Natural killer cell (primary cell): Measurements from ENCODE around the gene SLC49A3. TPM values are rescaled to one million over a fixed set of nuclear protein-coding genes. Genes with fewer than 3 reads are reported as not detected.

Source experiments
- ATAC-seq, 3 donors: fragments of 150-1000 bp in 2 of 3; fragments of 200-7000 bp in 1 of 3; cut with Tn5 transposase; 1 replicate in 1 of 3; 2 replicates in 2 of 3; pipeline ENCODE4 v1.10.0; 2021; ENCODE audit warnings: mild to moderate bottlenecking in 2 of 3, moderate library complexity in 2 of 3
- DNase-seq, 2 donors: peaks; one replicate each; pipeline versions ENCODE4 v3.0.0 to v3.0.0-alpha.2; 2013 to 2021; ENCODE audit warnings: mixed read lengths in 1 of 2
- H3K27ac ChIP-seq: one replicate; pipeline ENCODE4 v1.5.1; 2013; ENCODE audit warnings: mild to moderate bottlenecking, low read length
- H3K27me3 ChIP-seq: one replicate; pipeline ENCODE4 v1.6.1; 2013; ENCODE audit warnings: low read length; ENCODE audit not compliant: control insufficient read depth, insufficient read depth
- H3K36me3 ChIP-seq: one replicate; pipeline ENCODE4 v1.6.1; 2013; ENCODE audit warnings: low read length; ENCODE audit not compliant: control insufficient read depth, insufficient read depth
- H3K4me1 ChIP-seq: one replicate; pipeline ENCODE4 v1.6.1; 2013; ENCODE audit warnings: low read length; ENCODE audit not compliant: control insufficient read depth, insufficient read depth
- H3K4me3 ChIP-seq: one replicate; pipeline ENCODE4 v1.5.1; 2013; ENCODE audit warnings: low read length
- H3K9me3 ChIP-seq: one replicate; pipeline ENCODE4 v1.6.1; 2013; ENCODE audit warnings: low read length; ENCODE audit not compliant: control insufficient read depth, insufficient read depth
- H3K27ac Mint-ChIP-seq, 2 donors: one replicate each; pipeline ENCODE4 v1.8.0; 2022; ENCODE audit warnings: mild to moderate bottlenecking in 2 of 2, mixed read lengths in 2 of 2, moderate library complexity in 1 of 2
- H3K27me3 Mint-ChIP-seq, 2 donors: one replicate each; pipeline ENCODE4 v1.8.0; 2022; ENCODE audit warnings: low read depth in 2 of 2, mixed read lengths in 2 of 2
- H3K36me3 Mint-ChIP-seq: one replicate; pipeline ENCODE4 v1.8.0; 2022; ENCODE audit warnings: mixed read lengths
- H3K4me1 Mint-ChIP-seq, 2 donors: one replicate each; pipeline ENCODE4 v1.8.0; 2022; ENCODE audit warnings: mixed read lengths in 2 of 2
- H3K4me3 Mint-ChIP-seq: one replicate; pipeline ENCODE4 v1.8.0; 2022; ENCODE audit warnings: mild to moderate bottlenecking, moderate library complexity, mixed read lengths
- H3K9me3 Mint-ChIP-seq, 2 donors: one replicate each; pipeline ENCODE4 v1.8.0; 2022; ENCODE audit warnings: mixed read lengths in 2 of 2
- CTCF ChIP-seq: fragments of 200-600 bp; IDR thresholded peaks from one replicate; pipeline ENCODE4 v1.8.0; 2022; ENCODE audit warnings: antibody characterized with exemption
- WGBS: methylation state at CpG from one replicate; pipeline ENCODE4 v1.1.7; 2013; ENCODE audit warnings: missing lambda C conversion rate; ENCODE audit not compliant: insufficient coverage; 5-methylcytosine and 5-hydroxymethylcytosine counted together
- intact Hi-C: fragments of 100-400 bp; cut with micrococcal nuclease; formaldehyde crosslinking; loops from one replicate; pipeline ENCODE4 v1.14.2; 2022
- total RNA-seq, 4 donors: library from RNA; stranded (reverse); fragments of 120-200 nt in 1 of 4; gene quantifications; one replicate each; pipeline versions ENCODE4 v1.2.3 to v1.2.4, GENCODE V29; 2013 to 2022

Gene SLC49A3
- total RNA-seq, 3 donors from 2014 or later (not counting 1 experiment from before 2014, with no cell fraction given), result 10.0 to 14.9 (median 10.4) TPM

GRCh38 chr4:682490-683172 lies 6.3 kb downstream of the SLC49A3 start:
- H3K36me3 ChIP-seq, result no peaks in the 10 kb centered on the region
- no peaks in the 10 kb centered on the region for H3K27me3 ChIP-seq
- intact Hi-C loops, result no loop called here
- Mint-ChIP-seq H3K9me3 (no peaks in the 10 kb centered on the region), H3K4me1 (peaks cover 13 to 29% of the 10 kb centered on the region in 2 donors), H3K36me3 (no peaks in the 10 kb centered on the region), H3K27ac (no peak overlapping the region), H3K27me3 (no peaks in the 10 kb centered on the region), H3K4me3 (peak overlapping the region; percentile 47)
- no peaks in the 10 kb centered on the region for H3K9me3 ChIP-seq
- DNase-seq, result no peak
- TF ChIP-seq CTCF, result no peak
- H3K4me1 ChIP-seq, result peaks cover 39% of the 10 kb centered on the region
- no peak overlapping the region for H3K4me3 ChIP-seq
- whole genome bisulfite sequencing, result 93% methylated on average over 23 of the region's 23 CpGs
- no peak overlapping the region for H3K27ac ChIP-seq
- no peak for ATAC-seq

GRCh38 chr4:681736-682451 lies 7.1 kb downstream of the SLC49A3 start:
- WGBS, result 82% methylated on average over 53 of the region's 58 CpGs

DNA sequence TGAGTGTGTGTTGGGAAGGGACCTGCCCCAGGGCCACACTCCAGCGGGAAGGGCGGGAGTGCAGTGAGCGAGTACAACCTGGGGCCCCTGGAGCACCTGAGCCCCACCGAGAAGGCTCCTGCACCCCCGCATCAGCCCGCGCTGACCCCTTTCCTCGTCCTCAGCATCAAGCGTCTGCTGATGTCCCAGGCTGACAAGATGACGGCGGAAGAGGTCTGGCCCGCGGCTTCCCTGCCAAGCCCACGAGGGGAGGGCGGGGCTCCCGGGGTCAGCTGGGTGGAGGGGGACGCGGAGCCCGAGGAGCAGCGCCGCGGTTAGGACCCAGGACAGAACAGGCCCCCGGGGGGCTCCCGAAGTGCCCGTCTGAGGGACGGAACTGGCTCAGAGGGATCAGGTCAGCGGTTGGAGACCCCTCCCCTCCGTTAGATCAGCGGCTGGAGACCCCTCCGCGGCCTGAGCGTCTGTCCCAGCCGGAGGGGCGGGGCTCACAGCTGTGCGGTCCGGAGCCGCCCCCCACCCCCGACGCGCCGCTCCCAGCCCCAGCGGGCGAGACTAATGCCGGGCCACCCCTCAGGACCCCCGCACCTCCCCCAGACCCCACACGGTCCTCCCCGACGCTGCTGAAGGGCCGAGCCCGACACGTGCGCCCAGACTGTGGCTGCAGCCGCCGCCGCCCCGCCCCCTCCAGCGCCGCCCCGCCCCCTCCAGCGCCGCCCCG lies 7.9 kb downstream of the SLC49A3 start:
- ATAC-seq, result peak; percentile 80 to 88 (median 85)
- Histone ChIP-seq H3K9me3 (no peaks in the 10 kb centered on the region), H3K4me1 (peaks cover 37% of the 10 kb centered on the region), H3K27ac (peak overlapping the region; percentile 76), H3K27me3 (no peaks in the 10 kb centered on the region), H3K4me3 (peak overlapping the region; percentile 30), H3K36me3 (no peaks in the 10 kb centered on the region)
- Mint-ChIP-seq H3K27me3 (no peaks in the 10 kb centered on the region), H3K4me1 (peaks cover 11 to 27% of the 10 kb centered on the region in 2 donors), H3K4me3 (peak overlapping the region; percentile 69), H3K27ac (peak overlapping the region; percentile 90), H3K36me3 (no peaks in the 10 kb centered on the region), H3K9me3 (no peaks in the 10 kb centered on the region)
- 2% methylated on average over 44 of the region's 62 CpGs for WGBS
- peak; percentile 67 to 69 for DNase-seq
- intact Hi-C loops, result loop anchor here (2.0 kb wide), 1 partner anchor 24 kb away; the partner anchor contains the start of gene PCGF3
- no peak for TF ChIP-seq CTCF

More at GRCh38 chr4:681736-682451, 7.1 kb downstream of the SLC49A3 start:
- H3K27me3 Mint-ChIP-seq, result no peaks in the 10 kb centered on the region
- H3K4me3 Mint-ChIP-seq, result peak overlapping the region; percentile 40
- H3K36me3 Mint-ChIP-seq, result no peaks in the 10 kb centered on the region
- H3K27ac Mint-ChIP-seq, result peak overlapping the region in 1 of 2 donors; percentile 90
- TF ChIP-seq CTCF, result no peak
- Histone ChIP-seq H3K36me3 (no peaks in the 10 kb centered on the region), H3K4me3 (no peak overlapping the region), H3K27me3 (no peaks in the 10 kb centered on the region), H3K27ac (no peak overlapping the region), H3K4me1 (peaks cover 32% of the 10 kb centered on the region), H3K9me3 (no peaks in the 10 kb centered on the region)
- peak in 1 of 3 donors; percentile 17 for ATAC-seq
- peak in 1 of 2 donors; percentile 69 for DNase-seq
- intact Hi-C loops, result loop anchor here (2.0 kb wide), 1 partner anchor 23 kb away; the partner anchor contains the start of gene PCGF3
- peaks cover 11 to 27% of the 10 kb centered on the region in 2 donors for H3K4me1 Mint-ChIP-seq
- H3K9me3 Mint-ChIP-seq, result no peaks in the 10 kb centered on the region
